COLO829 (cell line): ENCODE results near the gene FAM131B.
"Not testable (repeated sequence)": the region's sequence is repeated elsewhere in the genome, so short reads cannot be mapped to it uniquely, and the experiment has no call there.

Source experiments
- DNase-seq: peaks from one replicate; pipeline ENCODE4 v3.0.0; 2012; ENCODE audit warnings: low spot score

Gene FAM131B

GRCh38 chr7:143362131-143363015, at the start of gene FAM131B:
Gene FAM131B, minus strand, starts transcription at chr7:143362713. Its CDS starts 110 bp downstream, at chr7:143362603.
- no peak for DNase-seq

- DNase-seq, result no peak
Observed at GRCh38 chr7:143411976-143412708, 49.6 kb upstream of the FAM131B start.

- no peak for DNase-seq
Observed at GRCh38 chr7:143410521-143411004, 48.0 kb upstream of the FAM131B start.

GRCh38 chr7:143408686-143409561, 46.4 kb upstream of the FAM131B start, which contains the start of gene EPHA1:
Gene EPHA1, minus strand, starts transcription at chr7:143408856. Its CDS starts 51 bp downstream, at chr7:143408805.
- no peak for DNase-seq

- no peak for DNase-seq
Observed at GRCh38 chr7:143408252-143408685, 45.8 kb upstream of the FAM131B start.

GRCh38 chr7:143407287-143408251, 45.1 kb upstream of the FAM131B start:
- no peak for DNase-seq

- no peak for DNase-seq
Observed at GRCh38 chr7:143406002-143406357, 43.5 kb upstream of the FAM131B start.

- no peak for DNase-seq
Observed at GRCh38 chr7:143405173-143406001, 42.9 kb upstream of the FAM131B start.

GRCh38 chr7:143402233-143402632, 39.7 kb upstream of the FAM131B start:
- not testable (repeated sequence) for DNase-seq

GRCh38 chr7:143401265-143401664, 38.8 kb upstream of the FAM131B start:
- no peak for DNase-seq

- DNase-seq, result no peak
Observed at GRCh38 chr7:143399642-143400041, 37.1 kb upstream of the FAM131B start.

GRCh38 chr7:143399151-143399550, 36.6 kb upstream of the FAM131B start:
- no peak for DNase-seq

- no peak for DNase-seq
Observed at GRCh38 chr7:143398616-143399015, 36.1 kb upstream of the FAM131B start.

- DNase-seq, result no peak
Observed at GRCh38 chr7:143397710-143398530, 35.4 kb upstream of the FAM131B start.

- no peak for DNase-seq
Observed at GRCh38 chr7:143396625-143397556, 34.4 kb upstream of the FAM131B start.

- no peak for DNase-seq
Observed at GRCh38 chr7:143396182-143396581, 33.7 kb upstream of the FAM131B start.
